PC-3 (cell line): ENCODE measurements around the gene TFAP2A. TPM values are rescaled to one million over a fixed set of nuclear protein-coding genes. Genes with fewer than 3 reads are reported as not detected.

Experiments used
- ATAC-seq: fragments of 200-7000 bp; cut with Tn5 transposase; 2 replicates; pipeline ENCODE4 v1.9.1; 2020; ENCODE audit warnings: mild to moderate bottlenecking, moderate library complexity
- BruUV-seq: library from RNA; stranded (reverse); fragments of 400-500 nt; replicated peaks from 2 replicates; lab custom pipeline; 2021; lab: Mats Ljungman, UMichigan
- CTCF ChIA-PET: fragments of 300-600 bp; sonication (Branson Sonifier 250); formaldehyde crosslinking; loops from one replicate; lab custom pipeline; 2022; ENCODE audit warnings: antibody characterized with exemption; lab: Charles Lee
- POLR2A ChIA-PET: fragments of 300-600 bp; sonication (Branson Sonifier 250); formaldehyde crosslinking; loops from one replicate; lab custom pipeline; 2022; ENCODE audit warnings: antibody characterized with exemption; ENCODE audit not compliant: unreplicated experiment; lab: Charles Lee
- DNase-seq: peaks from one replicate; pipeline ENCODE4 v3.0.0-alpha.2; 2015
- H2AFZ ChIP-seq: fragments of 300-600 bp; sonication (generic); 2 replicates; pipeline ENCODE4 v1.6.0; 2016; ENCODE audit warnings: antibody characterized with exemption, low read length
- H3F3A ChIP-seq: fragments of 300-600 bp; sonication (generic); one replicate; pipeline ENCODE4 v1.6.0; 2017; ENCODE audit warnings: antibody characterized with exemption, low read length, control low read depth, mild to moderate bottlenecking; ENCODE audit not compliant: unreplicated experiment
- H3K27ac ChIP-seq: fragments of 300-600 bp; sonication (generic); 2 replicates; pipeline ENCODE4 v1.5.1; 2016; ENCODE audit warnings: mild to moderate bottlenecking, low read length
- H3K27me3 ChIP-seq: fragments of 300-600 bp; sonication (generic); 2 replicates; pipeline ENCODE4 v1.6.1; 2016; ENCODE audit warnings: low read length, mixed read lengths
- H3K36me3 ChIP-seq: fragments of 300-600 bp; sonication (generic); 2 replicates; pipeline ENCODE4 v1.6.1; 2016; ENCODE audit warnings: low read depth, mixed run types, low read length, mixed read lengths
- H3K4me1 ChIP-seq: fragments of 300-600 bp; sonication (generic); 2 replicates; pipeline ENCODE4 v1.5.1; 2016; ENCODE audit warnings: low read length; ENCODE audit not compliant: insufficient read depth
- H3K4me2 ChIP-seq: fragments of 300-600 bp; sonication (generic); 2 replicates; pipeline ENCODE4 v1.6.0; 2016; ENCODE audit warnings: low read length
- H3K4me3 ChIP-seq: fragments of 300-600 bp; sonication (generic); 2 replicates; pipeline ENCODE4 v1.5.1; 2016; ENCODE audit warnings: mild to moderate bottlenecking, low read length, mixed read lengths
- H3K79me2 ChIP-seq: fragments of 300-600 bp; sonication (generic); 2 replicates; pipeline ENCODE4 v1.6.1; 2017; ENCODE audit warnings: low read length, mixed read lengths
- H3K9ac ChIP-seq: fragments of 300-600 bp; sonication (generic); 2 replicates; pipeline ENCODE4 v1.6.0; 2016; ENCODE audit warnings: mild to moderate bottlenecking, low read length
- H3K9me2 ChIP-seq: fragments of 300-600 bp; sonication (generic); replicated peaks from 2 replicates; pipeline ENCODE4 v1.6.1; 2016; ENCODE audit warnings: mixed run types, low read length, mixed read lengths
- H3K9me3 ChIP-seq: fragments of 300-600 bp; sonication (generic); 2 replicates; pipeline ENCODE4 v1.6.1; 2016; ENCODE audit warnings: low read length, mixed read lengths
- H4K20me1 ChIP-seq: fragments of 300-600 bp; sonication (generic); 2 replicates; pipeline ENCODE4 v1.6.1; 2016; ENCODE audit warnings: low read length, mixed read lengths
- CTCF ChIP-seq: fragments of 300-600 bp; sonication (generic); conservative IDR thresholded peaks from 2 replicates; pipeline ENCODE4 v1.5.1; 2017; ENCODE audit warnings: antibody characterized with exemption, low read depth, mild to moderate bottlenecking, low read length
- EZH2 ChIP-seq: fragments of 300-600 bp; sonication (generic); IDR thresholded peaks from one replicate; pipeline ENCODE4 v1.6.1; 2017; ENCODE audit warnings: antibody characterized with exemption, mild to moderate bottlenecking, low read length; ENCODE audit not compliant: unreplicated experiment
- EZH2phosphoT487 ChIP-seq: fragments of 300-600 bp; sonication (generic); IDR thresholded peaks from 2 replicates; pipeline ENCODE4 v1.6.1; 2018; ENCODE audit warnings: mild to moderate bottlenecking, antibody characterized with exemption, low read length, borderline replicate concordance
- intact Hi-C: fragments of 100-400 bp; cut with micrococcal nuclease; formaldehyde crosslinking; loops from 2 replicates; pipeline ENCODE4 v1.9.0; 2023
- total RNA-seq: library from RNA; depleted of rRNA; stranded (reverse); fragments of >200 nt; gene quantifications from 2 replicates; pipeline ENCODE4 v1.2.3, GENCODE V29; 2014

TFAP2A gene
- total RNA-seq, 1 experiment from 2014 or later = 29.4 TPM

GRCh38 chr6:10421921-10422736 is 7.3 kb upstream of the TFAP2A start:
- ChIA-PET CTCF (no interaction called here), POLR2A (no interaction called here)
- no TSS peak for BruUV-seq
- intact Hi-C loops = no loop called here
- DNase-seq = no peak
- no peaks in the 10 kb centered on the region for H3K27me3 ChIP-seq
- no peak overlapping the region for H3K4me3 ChIP-seq
- no peaks in the 10 kb centered on the region for H3K9me3 ChIP-seq
- ATAC-seq = no peak
- peaks cover 23% of the 10 kb centered on the region for H3K4me1 ChIP-seq
- no peaks in the 10 kb centered on the region for H3F3A ChIP-seq
- no peaks in the 10 kb centered on the region for H4K20me1 ChIP-seq
- H3K79me2 ChIP-seq = peaks cover 17% of the 10 kb centered on the region
- no peaks in the 10 kb centered on the region for H3K9me2 ChIP-seq
- H2AFZ ChIP-seq = no peak overlapping the region
- H3K9ac ChIP-seq = no peak overlapping the region
- H3K27ac ChIP-seq = no peak overlapping the region
- no peak for TF ChIP-seq CTCF
- TF ChIP-seq EZH2phosphoT487 = no peak
- no peak for TF ChIP-seq EZH2
- no peak overlapping the region for H3K4me2 ChIP-seq
- H3K36me3 ChIP-seq = no peaks in the 10 kb centered on the region

GRCh38 chr6:10421158-10421920 is 6.5 kb upstream of the TFAP2A start:
- Histone ChIP-seq H3K79me2 (peaks cover 25% of the 10 kb centered on the region), H4K20me1 (no peaks in the 10 kb centered on the region), H3K4me2 (no peak overlapping the region), H3K27me3 (no peaks in the 10 kb centered on the region), H3K9me3 (no peaks in the 10 kb centered on the region), H3K36me3 (no peaks in the 10 kb centered on the region), H3K27ac (no peak overlapping the region), H3K9me2 (no peaks in the 10 kb centered on the region), H2AFZ (no peak overlapping the region), H3K4me1 (peaks cover 29% of the 10 kb centered on the region), H3K4me3 (no peak overlapping the region), H3K9ac (no peak overlapping the region), H3F3A (no peaks in the 10 kb centered on the region)
- ATAC-seq = no peak
- TF ChIP-seq EZH2 (no peak), EZH2phosphoT487 (no peak), CTCF (no peak)
- no peak for DNase-seq
- intact Hi-C loops = no loop called here
- ChIA-PET POLR2A (no interaction called here), CTCF (no interaction called here)
- no TSS peak for BruUV-seq
